HG03520 (cell line): Measurements from ENCODE around the gene TSGA10.

Source experiments
- ATAC-seq: cut with Tn5 transposase; IDR thresholded peaks from one replicate; pipeline ENCODE4 v1.9.1; 2021; ENCODE audit warnings: mild to moderate bottlenecking, moderate library complexity; ENCODE audit not compliant: unreplicated experiment

Gene TSGA10

GRCh38 chr2:98948956-98949739 lies 205.6 kb downstream of the TSGA10 start:
- no peak for ATAC-seq

GRCh38 chr2:98947554-98947953 lies 207.2 kb downstream of the TSGA10 start:
- ATAC-seq = no peak
